NCI-H446 (cell line): ENCODE results near the gene ANXA1.
"Not testable (repeated sequence)": the region's sequence is repeated elsewhere in the genome, so short reads cannot be mapped to it uniquely, and the experiment has no call there.

Experiments used
- DNase-seq, 2 experiments: peaks; one replicate each; lab custom pipeline; 2025; lab: John Stamatoyannopoulos, UW

The ANXA1 gene

GRCh38 chr9:73168298-73168934 is 16.8 kb downstream of the ANXA1 start:
- DNase-seq, result no peak

GRCh38 chr9:73170185-73170957 is 18.7 kb downstream of the ANXA1 start:
- no peak for DNase-seq

- no peak for DNase-seq
These were observed 21.2 kb downstream of the ANXA1 start for GRCh38 chr9:73172901-73173215.

- no peak for DNase-seq
These were observed 22.1 kb downstream of the ANXA1 start for GRCh38 chr9:73173557-73174329.

- no peak for DNase-seq
These were observed 22.8 kb downstream of the ANXA1 start for GRCh38 chr9:73174330-73174980.

GRCh38 chr9:73176450-73176875 is 24.8 kb downstream of the ANXA1 start:
- peak in 1 of 2 experiments; percentile 11 for DNase-seq

GRCh38 chr9:73178044-73178443 is 26.4 kb downstream of the ANXA1 start:
- DNase-seq, result no peak

GRCh38 chr9:73179589-73179988 is 27.9 kb downstream of the ANXA1 start:
- DNase-seq, result peak in 1 of 2 experiments; percentile 4

- DNase-seq, result peak in 1 of 2 experiments; percentile 27
These were observed 28.7 kb downstream of the ANXA1 start for GRCh38 chr9:73180403-73180802.

- DNase-seq, result no peak
These were observed 31.3 kb downstream of the ANXA1 start for GRCh38 chr9:73182928-73183327.

GRCh38 chr9:73183428-73183827 is 31.8 kb downstream of the ANXA1 start:
- DNase-seq, result no peak

GRCh38 chr9:73183917-73184861 is 32.5 kb downstream of the ANXA1 start:
- peak in 1 of 2 experiments; percentile 37 for DNase-seq

GRCh38 chr9:73191109-73191508 is 39.4 kb downstream of the ANXA1 start:
- DNase-seq, result not testable (repeated sequence)

GRCh38 chr9:73194284-73194683 is 42.6 kb downstream of the ANXA1 start:
- DNase-seq, result no peak

- no peak for DNase-seq
These were observed 47.8 kb downstream of the ANXA1 start for GRCh38 chr9:73199448-73199847.

- no peak for DNase-seq
These were observed 48.2 kb downstream of the ANXA1 start for GRCh38 chr9:73199886-73200285.

- peak in 1 of 2 experiments; percentile 38 for DNase-seq
These were observed 49.2 kb downstream of the ANXA1 start for GRCh38 chr9:73200694-73201452.

- no peak for DNase-seq
These were observed 51.3 kb downstream of the ANXA1 start for GRCh38 chr9:73202980-73203379.

- DNase-seq, result no peak
These were observed 53.3 kb downstream of the ANXA1 start for GRCh38 chr9:73204936-73205335.

- DNase-seq, result no peak
These were observed 55.2 kb downstream of the ANXA1 start for GRCh38 chr9:73206851-73207250.
